Measurements from ENCODE around the gene CACNA2D3.

- TF ChIP-seq FOXM1 (IDR thresholded peaks at IDR 0.05; ENCODE audit: borderline replicate concordance) (no peak), L3MBTL2 (conservative IDR thresholded peaks at IDR 0.05) (no peak), BHLHE40 (IDR thresholded peaks at IDR 0.05; ENCODE audit: borderline replicate concordance) (no peak), HDGF (IDR thresholded peaks at IDR 0.05; ENCODE audit: borderline replicate concordance) (no peak), SP1 (IDR thresholded peaks at IDR 0.05) (no peak), FOXA1 (IDR thresholded peaks at IDR 0.05) (no peak)
Measured at GRCh38 chr3:54083921-54084320, 38.4 kb upstream of the CACNA2D3 start.

Data from HEK293T (cell line).